NOMO-1 treated with dmso at 0.1 percent for 144 hours (cell line): ENCODE measurements around the gene TBC1D21.

Experiments used
- DNase-seq: peaks from one replicate; lab custom pipeline; 2025; ENCODE audit not compliant: unreplicated experiment; lab: John Stamatoyannopoulos, UW

The TBC1D21 gene, protein sequence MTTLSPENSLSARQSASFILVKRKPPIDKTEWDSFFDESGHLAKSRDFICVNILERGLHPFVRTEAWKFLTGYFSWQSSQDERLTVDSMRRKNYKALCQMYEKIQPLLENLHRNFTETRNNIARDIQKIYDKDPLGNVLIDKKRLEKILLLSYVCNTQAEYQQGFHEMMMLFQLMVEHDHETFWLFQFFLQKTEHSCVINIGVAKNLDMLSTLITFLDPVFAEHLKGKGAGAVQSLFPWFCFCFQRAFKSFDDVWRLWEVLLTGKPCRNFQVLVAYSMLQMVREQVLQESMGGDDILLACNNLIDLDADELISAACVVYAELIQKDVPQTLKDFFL

DNA sequence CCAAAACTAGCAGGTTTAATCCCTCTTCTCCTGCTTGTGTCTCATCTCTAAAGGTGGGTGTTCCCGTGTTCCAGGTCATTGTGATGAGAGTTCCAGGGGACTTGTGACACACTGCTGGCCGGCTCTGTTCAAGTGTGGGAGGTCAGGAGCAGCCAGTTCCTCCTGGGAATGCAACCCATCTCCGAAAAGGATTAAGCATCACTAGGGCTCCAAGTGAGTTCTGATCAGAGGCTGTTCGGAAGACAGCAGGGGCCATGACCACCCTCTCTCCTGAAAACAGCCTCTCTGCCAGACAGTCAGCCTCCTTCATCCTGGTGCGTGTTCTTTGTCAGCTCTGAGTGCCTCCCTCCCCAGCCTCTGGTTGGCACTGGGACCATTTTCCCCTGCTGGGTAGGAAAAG lies at the start of gene TBC1D21:
Gene TBC1D21, plus strand, starts transcription at position 109 of the 400 bp plus-strand sequence. Its CDS starts 146 bp downstream, at position 255.
- DNase-seq = no peak

DNA sequence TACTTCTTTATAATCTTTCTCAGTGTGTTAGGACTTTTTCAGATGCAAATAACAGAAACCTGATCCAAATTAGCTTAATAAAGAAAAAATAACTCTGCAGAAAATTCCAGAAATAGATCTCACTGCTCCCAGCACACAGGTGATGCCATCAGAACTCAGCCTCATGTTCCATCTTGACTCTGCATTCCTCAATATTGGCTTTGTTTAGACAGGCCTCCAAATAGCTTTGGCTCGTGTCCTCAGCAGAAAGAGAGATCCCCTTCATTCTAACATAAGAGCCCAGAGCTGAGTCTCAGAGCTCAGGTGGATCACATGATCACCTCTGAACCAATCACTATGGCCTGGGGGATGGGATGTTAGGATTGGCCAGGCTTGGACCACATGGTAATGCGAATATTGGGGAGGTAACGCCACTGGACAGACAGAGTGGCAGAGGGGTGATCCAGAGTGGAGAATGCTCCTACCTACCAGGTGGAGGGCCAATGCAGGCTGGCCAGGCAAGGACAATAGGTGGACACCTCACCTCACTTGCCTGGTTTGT lies 46.6 kb upstream of the TBC1D21 start:
- DNase-seq = no peak

DNA sequence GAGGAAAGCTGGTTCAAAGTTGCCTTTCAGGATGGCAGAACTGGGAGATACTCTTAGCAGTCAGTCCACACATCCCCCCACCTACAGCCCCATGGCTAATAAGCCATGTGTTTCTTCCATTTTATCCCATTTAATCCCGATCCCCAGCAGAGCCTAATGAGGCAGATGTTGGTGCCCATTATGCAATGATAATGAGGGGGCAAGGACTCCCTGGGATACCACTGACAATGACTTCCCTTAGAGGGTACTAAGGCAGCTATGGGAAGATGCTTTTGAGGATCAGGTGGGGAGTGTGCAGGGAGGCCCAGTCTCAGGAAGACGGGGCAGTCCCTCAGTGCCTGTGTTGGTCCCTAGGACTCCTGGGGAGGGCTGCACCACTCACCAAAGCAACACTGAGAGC lies 43.8 kb upstream of the TBC1D21 start:
- DNase-seq = no peak

DNA sequence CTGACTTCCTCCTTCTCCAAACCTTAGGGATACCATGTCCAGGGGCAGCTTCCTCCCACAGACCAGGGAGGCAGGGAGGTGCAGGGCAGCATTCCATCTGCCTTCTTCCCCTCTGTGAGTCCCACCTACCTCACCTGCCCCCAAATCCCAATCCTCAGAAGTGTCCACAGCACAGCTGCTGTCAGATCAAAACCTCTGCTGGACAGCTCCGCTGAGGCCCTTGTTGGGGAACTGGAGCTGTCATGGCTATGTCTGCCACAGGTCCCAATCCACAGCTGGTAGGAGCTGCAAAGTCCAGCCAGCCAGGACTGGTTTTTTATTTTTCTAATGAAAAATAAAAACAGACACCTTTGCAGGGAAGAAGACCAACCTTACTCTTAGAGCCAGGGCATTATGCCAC lies 40.7 kb upstream of the TBC1D21 start:
- no peak for DNase-seq

DNA sequence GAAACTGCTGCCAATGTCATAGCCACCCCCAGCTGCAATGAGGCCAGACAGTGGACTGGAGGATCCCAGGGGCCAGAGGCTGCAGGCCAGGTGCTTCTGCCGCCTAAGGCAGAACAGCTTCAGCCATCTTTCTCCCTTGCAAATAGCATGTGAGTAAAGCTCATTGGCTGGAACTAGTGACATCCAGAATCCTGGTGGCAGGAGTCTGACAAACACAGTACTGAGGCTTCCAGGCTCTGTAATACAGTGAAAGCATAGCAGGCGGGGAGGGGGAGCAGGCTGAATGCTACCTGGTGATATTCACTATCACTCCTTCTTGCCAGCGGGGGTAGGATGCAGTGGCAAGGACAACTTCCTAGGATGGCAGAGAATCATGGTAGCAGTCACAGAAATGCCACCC lies 36.5 kb upstream of the TBC1D21 start:
- DNase-seq = no peak

DNA sequence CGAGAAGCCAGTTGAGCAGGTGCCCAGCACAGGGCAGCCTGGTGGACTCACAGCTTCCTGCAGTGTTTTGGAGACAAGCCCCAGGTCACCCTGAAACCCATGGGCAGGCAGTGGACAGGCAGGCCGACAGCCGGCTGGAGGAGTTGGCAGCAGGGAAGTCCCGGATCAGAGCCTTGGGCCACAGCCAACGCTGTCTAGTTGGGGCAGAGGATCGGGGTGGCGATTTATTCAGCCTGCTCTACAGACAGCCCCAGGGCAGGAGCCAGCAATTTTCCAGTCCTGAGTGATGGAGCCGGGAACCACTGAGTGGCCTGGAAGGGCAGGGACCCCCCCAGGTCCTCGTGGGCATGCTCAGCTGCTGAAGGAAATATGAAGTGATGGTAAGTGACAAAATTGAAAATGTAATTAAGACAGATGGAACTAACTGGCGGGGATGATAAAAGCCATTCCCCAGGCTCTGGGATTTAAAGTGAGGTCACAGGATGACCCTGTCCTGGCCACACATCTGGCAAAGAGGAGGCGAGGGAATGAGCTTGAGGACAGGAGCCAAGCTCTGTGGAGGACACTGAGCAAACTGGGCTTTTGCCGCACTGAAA lies 34.4 kb upstream of the TBC1D21 start:
- no peak for DNase-seq

DNA sequence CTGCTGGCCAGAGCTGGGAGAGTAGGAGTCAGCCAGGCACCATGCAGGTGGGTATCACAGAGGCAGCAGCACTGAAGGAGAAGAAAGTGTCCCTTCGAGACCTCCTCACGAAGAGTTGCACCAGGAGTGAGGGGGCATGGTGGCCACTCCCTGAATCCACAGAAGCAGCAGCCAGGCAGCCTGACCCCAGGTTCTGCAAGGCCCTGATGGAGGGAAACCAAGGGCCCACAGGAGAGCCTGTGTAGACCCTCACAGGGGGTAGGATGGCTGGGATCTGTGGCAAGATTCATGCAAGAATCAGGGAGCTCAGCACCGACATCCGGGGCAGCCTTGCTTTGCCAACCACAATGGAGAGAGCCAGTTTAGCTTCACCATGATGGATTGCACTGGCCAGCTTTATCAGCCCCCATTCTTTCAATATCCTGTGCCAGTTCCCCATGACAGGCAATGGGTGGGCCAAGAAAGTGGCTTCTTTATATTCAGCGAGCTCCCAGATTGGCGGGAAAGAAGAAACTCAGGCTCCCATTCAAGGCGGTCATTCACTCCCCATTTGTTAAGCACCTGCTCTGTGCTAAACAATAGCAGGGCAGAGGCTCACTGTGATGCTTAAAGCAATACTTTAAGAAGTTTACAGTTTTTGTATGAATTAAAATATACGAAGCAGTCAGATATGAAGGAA lies 33.5 kb upstream of the TBC1D21 start:
- no peak for DNase-seq

DNA sequence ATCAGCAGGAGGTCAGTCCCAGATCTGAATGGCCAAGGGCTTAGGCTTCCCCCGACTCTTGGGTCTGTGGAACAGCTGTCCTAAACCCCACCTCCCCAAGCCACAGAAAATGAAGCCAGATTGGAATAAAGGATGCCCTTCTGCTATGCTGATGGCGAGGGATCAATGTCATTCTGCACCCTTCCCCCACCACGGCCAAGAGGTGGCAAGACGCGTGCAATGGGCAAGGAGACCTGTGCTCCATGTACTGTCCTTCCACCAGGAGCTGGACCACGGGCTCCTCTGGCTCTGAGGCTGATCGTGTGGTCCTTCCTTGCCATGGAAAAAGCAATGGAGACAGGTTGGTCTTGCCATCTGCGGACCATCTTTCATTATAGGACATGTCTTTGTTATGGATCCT lies 32.6 kb upstream of the TBC1D21 start:
- DNase-seq = no peak

DNA sequence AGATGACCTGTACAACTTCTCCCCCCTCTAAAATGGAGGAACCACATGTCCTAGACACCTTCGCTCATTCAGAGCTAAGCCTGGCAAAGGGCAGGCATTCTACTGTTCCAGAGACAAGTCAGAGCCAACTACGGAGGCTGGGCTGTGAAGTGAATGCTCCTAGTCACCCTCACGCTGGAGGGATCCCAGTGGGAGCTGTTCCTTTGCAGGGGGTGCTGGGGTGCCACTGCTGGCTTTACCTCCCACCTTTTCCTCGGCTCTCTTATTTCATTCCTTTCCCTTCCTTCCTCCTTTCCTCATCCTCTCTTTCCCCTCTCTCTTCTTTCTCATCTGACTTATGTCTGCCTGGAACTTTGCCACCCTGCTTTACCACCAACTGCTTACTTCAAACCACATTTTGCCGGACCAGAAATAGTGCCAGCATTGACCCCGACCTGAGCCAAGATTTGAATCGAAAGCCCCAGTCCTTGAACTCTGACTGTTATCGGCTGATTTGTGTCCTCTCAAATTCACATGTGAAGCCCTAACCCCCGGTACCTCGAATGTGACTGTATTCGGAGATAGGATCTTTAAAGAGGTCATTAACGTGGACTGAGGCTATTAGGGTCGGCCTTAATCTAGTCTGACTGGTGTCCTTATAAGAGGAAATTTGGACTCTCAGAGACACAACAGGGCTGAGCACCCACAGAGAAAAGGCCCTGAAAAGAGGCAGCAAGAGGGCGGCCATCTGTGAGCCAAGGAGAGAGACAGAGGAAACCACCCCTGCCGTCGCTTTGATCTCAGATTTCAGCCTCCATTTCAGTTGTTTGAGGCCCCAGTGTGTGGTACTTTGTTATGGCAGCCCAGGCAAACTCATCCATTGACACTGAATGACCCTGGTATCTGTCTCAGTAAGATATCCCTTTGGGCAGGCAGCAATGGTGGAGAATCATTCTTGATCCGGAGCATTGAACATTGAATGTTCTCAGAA lies 31.3 kb upstream of the TBC1D21 start:
- DNase-seq = no peak

DNA sequence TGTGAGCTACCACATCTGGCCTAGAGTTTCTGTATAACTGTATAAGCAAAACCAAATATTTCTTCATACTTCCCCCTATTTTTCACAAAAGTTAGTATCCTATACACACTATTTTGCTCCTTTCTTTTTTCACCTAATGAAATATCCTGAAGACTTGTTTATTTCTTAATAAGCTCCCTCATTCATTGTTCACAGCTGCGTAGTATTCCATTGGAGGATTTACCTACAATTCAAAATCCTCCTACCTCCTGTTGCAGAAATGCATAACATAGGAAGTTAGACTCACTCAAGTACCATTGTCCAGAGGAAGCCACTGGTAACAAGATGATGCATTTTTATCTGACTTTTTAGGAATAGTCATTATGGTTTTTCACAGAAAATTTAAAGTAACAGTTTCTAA lies 29.6 kb upstream of the TBC1D21 start:
- no peak for DNase-seq

DNA sequence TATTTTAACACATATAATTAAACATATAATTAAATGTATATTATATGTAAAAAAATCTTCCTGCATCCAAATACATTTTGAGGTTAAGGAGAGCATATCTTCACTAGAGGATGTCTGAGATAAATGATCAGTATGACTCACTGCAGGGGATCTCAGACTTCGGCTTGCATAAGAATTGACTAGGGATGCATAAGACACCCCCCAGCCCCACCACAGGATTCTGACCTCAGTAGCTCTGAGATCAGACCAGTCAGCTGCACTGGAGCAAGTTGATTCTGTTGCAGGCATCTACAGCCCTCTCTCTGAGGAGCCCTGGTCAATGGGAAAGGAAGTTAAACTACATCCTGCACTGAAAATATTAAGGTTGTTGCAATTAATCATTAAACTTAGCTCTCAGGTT lies 29.0 kb upstream of the TBC1D21 start:
- DNase-seq = no peak

DNA sequence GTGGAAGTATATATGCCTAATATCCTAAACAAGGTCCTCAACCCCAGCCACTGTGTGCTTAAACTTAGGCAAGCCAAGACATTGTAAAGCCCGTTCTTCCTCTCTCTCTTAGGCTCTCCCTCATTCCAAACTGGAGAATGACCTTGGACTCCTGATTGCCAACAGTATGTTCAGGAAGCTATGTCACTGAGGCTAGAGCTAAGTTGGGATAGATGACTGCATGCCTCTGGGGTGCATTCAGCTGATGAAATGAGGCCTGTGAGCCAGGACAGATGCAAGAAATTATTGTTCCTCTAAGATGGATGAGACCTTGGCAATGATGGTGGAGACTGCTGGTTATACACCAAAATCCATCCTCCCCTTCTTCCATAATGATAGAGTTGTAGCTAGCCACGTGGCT lies 27.9 kb upstream of the TBC1D21 start:
- no peak for DNase-seq

DNA sequence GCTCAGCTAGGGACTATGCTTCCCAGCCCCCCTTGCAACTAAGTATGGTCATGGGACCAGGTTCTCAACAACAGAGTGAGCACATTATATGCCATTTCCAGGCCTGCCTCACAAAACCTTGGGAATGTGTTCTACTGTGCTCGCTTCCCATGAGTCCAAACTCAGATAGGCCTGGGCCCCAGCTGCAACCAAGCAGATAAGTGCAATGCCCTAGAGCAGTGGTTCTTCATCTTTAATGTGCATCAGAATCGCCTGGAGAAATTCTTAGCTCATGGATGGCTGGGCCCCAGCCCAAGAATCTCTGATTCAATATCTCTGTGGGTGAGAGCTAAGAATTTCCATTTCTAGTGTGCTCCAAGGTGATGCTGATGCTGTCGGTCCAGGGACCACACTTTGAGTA lies 27.5 kb upstream of the TBC1D21 start:
- no peak for DNase-seq

DNA sequence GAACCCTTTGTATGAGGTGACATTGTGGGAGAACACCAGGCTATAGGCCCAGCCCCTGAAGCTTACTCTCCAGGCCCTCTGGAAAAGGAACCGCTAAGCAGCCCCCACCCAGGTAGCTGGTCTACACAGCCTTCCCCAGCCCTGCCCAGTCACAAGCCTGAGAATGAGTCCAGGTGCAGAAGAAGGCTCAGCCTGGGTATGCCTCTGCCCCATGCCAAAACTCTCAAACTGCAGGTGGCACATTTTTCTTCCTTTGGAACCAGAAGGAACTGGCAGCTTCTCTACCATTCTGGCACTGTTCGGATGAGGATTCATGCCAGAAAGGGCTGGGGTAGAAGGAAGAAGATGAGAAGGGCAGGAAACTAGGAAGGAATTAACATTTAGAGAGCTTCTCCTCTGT lies 23.7 kb upstream of the TBC1D21 start:
- no peak for DNase-seq

DNA sequence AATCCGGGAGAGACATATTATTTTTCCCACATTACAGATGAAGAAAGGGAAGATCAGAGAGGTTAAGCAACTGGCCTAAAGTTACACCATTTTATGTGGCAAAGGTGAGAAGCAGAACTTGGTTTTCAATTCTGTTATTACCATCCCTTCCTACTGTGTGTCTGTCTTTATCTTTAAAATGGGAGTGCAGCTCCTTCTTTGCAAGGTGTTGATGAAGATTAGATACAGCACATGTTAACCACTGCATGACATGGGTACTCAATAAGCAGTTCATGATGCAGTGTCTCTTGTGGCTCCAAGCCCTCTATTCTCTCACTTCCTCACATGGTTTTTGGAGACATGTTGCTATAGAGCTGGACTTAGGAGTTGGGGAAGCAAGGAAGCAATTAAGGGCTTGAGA lies 23.1 kb upstream of the TBC1D21 start:
- no peak for DNase-seq

DNA sequence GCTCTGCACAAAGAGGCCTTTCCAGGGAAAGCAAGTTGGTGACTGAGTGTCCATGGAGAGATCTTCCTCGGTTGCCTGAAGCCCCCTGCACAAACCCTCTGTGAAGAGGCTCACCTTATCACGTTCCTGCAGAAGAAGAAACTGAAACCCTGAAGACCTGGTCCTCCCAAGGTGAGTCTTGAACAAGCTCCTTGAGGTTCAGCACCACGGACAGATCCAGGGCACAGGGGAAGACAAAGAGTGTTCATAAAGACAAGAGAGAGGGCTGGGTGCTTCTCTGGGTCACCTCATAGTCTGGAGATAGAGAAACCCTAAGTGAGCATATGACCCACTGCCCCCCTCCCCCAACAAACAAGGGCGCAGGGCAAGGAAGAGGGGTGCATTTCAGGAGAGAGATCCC lies 21.7 kb upstream of the TBC1D21 start:
- peak; percentile 1 for DNase-seq

DNA sequence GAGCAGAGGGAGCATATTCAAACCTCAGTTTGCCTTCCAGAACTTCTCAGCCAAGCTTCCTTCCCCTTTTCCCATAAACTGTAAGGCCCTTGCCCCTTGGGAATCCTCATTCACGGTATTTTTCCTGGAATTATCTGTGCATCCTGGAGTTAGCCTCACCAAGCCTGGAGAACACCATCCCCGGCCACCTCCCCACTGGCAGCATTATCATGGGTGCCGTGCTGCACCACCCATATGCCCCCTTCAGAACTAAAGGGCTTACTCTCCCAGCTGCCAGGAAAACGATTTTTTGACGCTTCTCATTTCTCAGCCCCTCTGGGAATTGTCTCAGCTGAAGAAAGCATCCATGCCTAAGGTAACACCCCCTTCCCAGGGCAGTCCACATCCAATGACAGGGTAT lies 20.9 kb upstream of the TBC1D21 start:
- no peak for DNase-seq

DNA sequence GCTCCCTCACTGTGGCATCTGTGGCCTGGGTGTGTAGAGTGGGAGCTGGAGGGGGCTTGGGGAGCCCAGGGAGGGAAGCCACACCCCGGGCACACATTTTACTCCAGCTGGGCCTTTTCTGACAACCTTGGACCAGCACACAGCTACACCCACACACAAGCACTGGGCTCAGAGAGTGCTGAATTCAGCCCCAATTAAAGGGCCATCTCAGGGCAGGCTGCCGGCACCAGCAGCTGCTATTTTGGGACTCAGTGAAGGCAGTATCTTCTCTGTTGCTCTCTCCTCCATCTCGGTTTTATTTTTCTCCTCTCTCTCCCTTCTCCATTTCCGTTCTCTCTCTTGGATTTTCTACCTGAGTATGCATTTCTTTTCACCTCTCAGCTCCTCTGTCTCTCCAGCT lies 19.1 kb upstream of the TBC1D21 start:
- no peak for DNase-seq

DNA sequence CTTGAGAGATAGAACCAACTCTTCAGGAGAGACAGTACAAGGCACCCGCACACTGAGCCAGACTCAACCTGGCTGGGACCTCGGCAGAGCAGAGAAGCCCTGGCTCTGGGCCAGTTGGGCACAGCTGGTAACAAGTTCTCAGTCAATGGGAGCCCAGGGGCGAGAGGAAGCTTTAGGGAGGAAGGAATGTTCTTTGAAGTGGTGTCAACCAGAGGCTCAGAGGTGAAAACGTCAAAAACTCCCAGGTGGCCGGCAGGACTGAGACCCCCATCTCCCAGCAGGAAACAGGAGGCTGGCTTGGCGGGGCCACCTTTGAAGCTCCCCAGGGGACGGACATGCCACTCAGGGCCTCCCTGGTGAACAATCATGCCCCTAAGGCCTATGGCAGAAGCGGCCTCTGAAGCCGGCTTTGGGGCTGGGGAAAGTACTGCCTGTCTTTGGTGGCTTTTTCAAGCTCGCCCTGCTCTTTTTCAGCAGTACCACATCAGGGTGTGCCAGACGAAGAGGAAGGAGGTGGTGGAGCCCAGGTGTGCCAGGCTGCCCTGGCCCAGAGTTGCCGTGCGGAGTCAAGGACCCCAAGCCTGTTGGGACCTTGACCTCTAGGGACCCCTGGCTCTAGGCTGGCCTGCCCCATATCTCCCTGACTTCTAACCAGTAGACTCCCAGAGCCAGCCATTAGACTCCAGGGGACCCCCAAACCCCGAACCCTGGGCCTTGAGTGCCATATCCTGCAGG lies 16.7 kb upstream of the TBC1D21 start:
- no peak for DNase-seq

DNA sequence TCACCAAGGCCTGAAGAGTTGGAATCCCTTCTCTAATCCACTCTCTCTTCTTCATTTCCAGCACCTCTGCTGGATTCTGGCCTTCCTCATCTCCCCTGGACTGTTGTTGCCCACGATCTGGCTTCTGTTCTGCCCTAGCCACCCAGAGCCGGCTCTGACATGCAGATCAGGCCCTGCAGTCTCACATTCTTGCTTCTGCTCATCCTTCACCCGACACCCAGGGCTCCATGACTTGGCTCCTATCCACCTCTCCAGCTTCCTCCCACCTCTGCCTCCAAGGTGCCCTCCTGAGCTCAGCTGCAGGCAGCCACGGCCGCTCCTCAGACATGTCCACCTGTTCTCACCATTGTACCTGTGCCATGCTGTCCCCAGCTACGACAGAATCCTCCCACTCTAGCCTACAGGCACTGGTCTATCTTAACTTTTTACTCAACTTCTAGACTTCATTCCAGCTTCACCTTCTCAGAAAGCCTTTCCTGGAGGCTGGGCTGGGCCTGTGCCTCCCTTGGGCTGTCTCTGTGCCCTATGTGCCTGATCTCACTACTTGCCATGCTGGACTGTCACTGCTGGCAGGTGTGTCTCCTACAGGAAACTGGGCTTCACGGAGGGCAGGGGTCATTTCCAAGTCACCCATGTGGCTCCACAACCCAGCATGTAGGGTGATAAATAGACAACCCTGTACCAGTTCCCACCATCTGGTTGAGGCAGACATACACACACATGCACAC lies 16.0 kb upstream of the TBC1D21 start:
- DNase-seq = no peak
